Measurements from ENCODE around the gene TK1.

DNA sequence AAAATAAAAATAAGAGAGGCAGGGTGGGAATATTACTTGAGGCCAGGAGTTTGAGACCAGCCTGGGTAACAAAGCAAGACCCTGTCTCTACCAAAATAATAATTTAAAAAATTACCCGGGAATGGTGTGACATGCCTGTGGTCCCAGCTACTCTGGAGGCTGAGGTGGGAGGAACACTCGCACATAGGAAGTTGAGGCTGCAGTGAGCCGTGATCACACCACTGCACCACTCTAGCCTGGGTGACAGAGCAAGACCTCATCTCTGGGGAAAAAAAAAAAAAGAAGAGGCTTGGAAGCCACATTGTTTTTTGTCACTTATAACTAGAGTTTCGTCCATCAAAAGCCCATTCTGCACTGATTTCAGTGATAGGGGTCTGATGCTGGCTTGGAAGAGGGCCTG, 41.3 kb upstream of the TK1 start:
- no peak for TF ChIP-seq POLR2A (IDR thresholded peaks at IDR 0.05; ENCODE audit: low read depth, low read length)
- no peak for TF ChIP-seq POLR2AphosphoS5 (IDR thresholded peaks at IDR 0.05; ENCODE audit: low read depth, low read length)
- TF ChIP-seq TAF1 (IDR thresholded peaks at IDR 0.05; ENCODE audit: borderline replicate concordance, low read depth, low read length), result no peak
